ENCODE data around the gene COL8A1. TPM values are rescaled to one million over a fixed set of nuclear protein-coding genes. Genes with fewer than 3 reads are reported as not detected.

The COL8A1 gene
- total and polyA plus RNA-seq, 2 experiments from 2014 or later: 0.41 to 2.4 TPM

- Histone ChIP-seq H3K4me1 (ENCODE audit: insufficient read depth) (peaks cover 6% of the 10 kb centered on the region), H4K20me1 (ENCODE audit: insufficient read depth, poor library complexity, severe bottlenecking) (no peaks in the 10 kb centered on the region), H2AFZ (peak overlapping the region; percentile 44), H3K4me3 (peak overlapping the region; percentile 4), H3K9me2 (replicated peaks; ENCODE audit: insufficient read depth) (no peaks in the 10 kb centered on the region), H3K27me3 (peaks cover 86% of the 10 kb centered on the region), H3K79me2 (no peaks in the 10 kb centered on the region), H3K27ac (no peak overlapping the region), H3K9me3 (ENCODE audit: low read depth) (no peaks in the 10 kb centered on the region), H3K36me3 (replicated peaks; ENCODE audit: insufficient read depth, low read depth) (no peaks in the 10 kb centered on the region), H3K4me2 (peak overlapping the region; percentile 96)
- no peak for DNase-seq (ENCODE audit: low spot score)
- TF ChIP-seq EZH2phosphoT487 (IDR thresholded peaks at IDR 0.05; ENCODE audit: low read depth, severe bottlenecking, unreplicated experiment) (no peak), EZH2 (IDR thresholded peaks at IDR 0.05; ENCODE audit: borderline replicate concordance) (no peak), CTCF (IDR thresholded peaks at IDR 0.05; ENCODE audit: poor library complexity) (no peak)
- WGBS (ENCODE audit: low lambda C conversion rate, missing lambda C conversion rate): 2% methylated on average over 22 of the region's 22 CpGs
These were observed 854 bp upstream of the COL8A1 start for GRCh38 chr3:99637368-99638111.

GRCh38 chr3:99639579-99639978 is 1.2 kb downstream of the COL8A1 start:
- Histone ChIP-seq H3K9me2 (replicated peaks; ENCODE audit: insufficient read depth) (no peaks in the 10 kb centered on the region), H3K27ac (no peak overlapping the region), H3K36me3 (replicated peaks; ENCODE audit: insufficient read depth, low read depth) (no peaks in the 10 kb centered on the region), H3K27me3 (peaks cover 82% of the 10 kb centered on the region), H3K4me2 (no peak overlapping the region), H3K9me3 (ENCODE audit: low read depth) (no peaks in the 10 kb centered on the region), H4K20me1 (ENCODE audit: insufficient read depth, poor library complexity, severe bottlenecking) (no peaks in the 10 kb centered on the region), H2AFZ (no peak overlapping the region), H3K4me1 (ENCODE audit: insufficient read depth) (peaks cover 6% of the 10 kb centered on the region), H3K4me3 (no peak overlapping the region), H3K79me2 (no peaks in the 10 kb centered on the region)
- TF ChIP-seq EZH2 (IDR thresholded peaks at IDR 0.05; ENCODE audit: borderline replicate concordance) (no peak), CTCF (IDR thresholded peaks at IDR 0.05; ENCODE audit: poor library complexity) (no peak), EZH2phosphoT487 (IDR thresholded peaks at IDR 0.05; ENCODE audit: low read depth, severe bottlenecking, unreplicated experiment) (no peak)
- DNase-seq (ENCODE audit: low spot score): no peak
- WGBS (ENCODE audit: low lambda C conversion rate, missing lambda C conversion rate): 75% methylated on average over 1 of the region's 1 CpG

- WGBS (ENCODE audit: low lambda C conversion rate, missing lambda C conversion rate): 91% methylated on average over 6 of the region's 6 CpGs
- H3K79me2 ChIP-seq: no peaks in the 10 kb centered on the region
- no peak overlapping the region for H2AFZ ChIP-seq
- H3K4me1 ChIP-seq (ENCODE audit: insufficient read depth): peaks cover 6% of the 10 kb centered on the region
- DNase-seq (ENCODE audit: low spot score): no peak
- no peaks in the 10 kb centered on the region for H3K36me3 ChIP-seq (replicated peaks; ENCODE audit: insufficient read depth, low read depth)
- H3K4me3 ChIP-seq: no peak overlapping the region
- H3K9me2 ChIP-seq (replicated peaks; ENCODE audit: insufficient read depth): no peaks in the 10 kb centered on the region
- TF ChIP-seq CTCF (IDR thresholded peaks at IDR 0.05; ENCODE audit: poor library complexity) (no peak), EZH2phosphoT487 (IDR thresholded peaks at IDR 0.05; ENCODE audit: low read depth, severe bottlenecking, unreplicated experiment) (no peak), EZH2 (IDR thresholded peaks at IDR 0.05; ENCODE audit: borderline replicate concordance) (no peak)
- H3K9me3 ChIP-seq (ENCODE audit: low read depth): no peaks in the 10 kb centered on the region
- H3K27me3 ChIP-seq: peaks cover 75% of the 10 kb centered on the region
- H3K27ac ChIP-seq: no peak overlapping the region
- no peaks in the 10 kb centered on the region for H4K20me1 ChIP-seq (ENCODE audit: insufficient read depth, poor library complexity, severe bottlenecking)
- H3K4me2 ChIP-seq: no peak overlapping the region
These were observed 1.9 kb downstream of the COL8A1 start for GRCh38 chr3:99640214-99640851.
